GM21367 (cell line): ENCODE results near the gene MPC1.

Experiments used
- ATAC-seq: cut with Tn5 transposase; IDR thresholded peaks from one replicate; pipeline ENCODE4 v1.9.1; 2021; ENCODE audit not compliant: unreplicated experiment

The MPC1 gene

DNA sequence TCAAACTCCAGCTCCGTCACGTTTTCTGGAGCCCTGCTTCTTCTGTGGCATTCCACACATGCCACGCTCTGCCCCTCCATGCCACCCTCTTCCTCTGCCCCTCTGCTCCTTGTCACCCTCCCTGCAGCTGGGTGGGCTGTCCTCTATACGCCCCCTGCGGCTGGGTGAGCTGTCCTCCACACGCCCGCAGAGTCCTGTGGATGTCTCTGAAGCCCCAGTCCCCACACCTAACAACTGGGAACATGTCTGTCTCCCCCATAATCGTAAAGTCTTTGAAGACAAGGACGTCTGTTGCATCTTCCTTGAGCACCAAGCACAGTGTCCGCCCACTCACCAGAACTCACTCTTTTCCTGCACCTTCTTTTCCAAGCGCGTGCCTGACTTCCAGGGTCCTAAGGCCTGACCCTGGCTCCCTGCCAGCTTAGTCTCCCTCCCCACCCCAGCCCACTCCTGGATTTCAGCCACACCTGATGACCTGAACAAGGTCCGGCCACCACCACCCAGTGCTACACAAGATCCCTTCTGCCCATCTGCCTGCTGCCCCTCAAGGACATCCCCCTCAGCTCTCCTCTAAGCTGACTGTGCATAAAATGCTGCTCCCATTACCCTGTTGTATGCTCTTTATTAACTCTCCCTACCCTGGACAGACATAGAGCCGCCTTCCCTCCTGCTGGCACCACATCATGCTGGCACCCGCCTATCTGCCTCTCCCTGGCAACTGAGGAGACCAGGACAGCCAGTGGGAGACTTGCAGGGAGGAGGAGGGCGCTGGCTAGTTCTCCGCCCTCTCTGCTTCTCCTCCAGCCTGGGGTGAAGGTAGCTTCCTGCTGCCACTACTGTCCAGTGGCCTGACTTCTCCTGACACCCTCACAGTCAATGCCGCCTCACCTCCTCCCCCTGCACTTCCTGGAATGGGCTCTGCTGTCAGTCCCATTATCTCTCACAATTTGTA, 63.8 kb downstream of the MPC1 start:
- ATAC-seq: no peak

- ATAC-seq: no peak
These were observed 64.5 kb downstream of the MPC1 start for GRCh38 chr6:166318227-166318626.

DNA sequence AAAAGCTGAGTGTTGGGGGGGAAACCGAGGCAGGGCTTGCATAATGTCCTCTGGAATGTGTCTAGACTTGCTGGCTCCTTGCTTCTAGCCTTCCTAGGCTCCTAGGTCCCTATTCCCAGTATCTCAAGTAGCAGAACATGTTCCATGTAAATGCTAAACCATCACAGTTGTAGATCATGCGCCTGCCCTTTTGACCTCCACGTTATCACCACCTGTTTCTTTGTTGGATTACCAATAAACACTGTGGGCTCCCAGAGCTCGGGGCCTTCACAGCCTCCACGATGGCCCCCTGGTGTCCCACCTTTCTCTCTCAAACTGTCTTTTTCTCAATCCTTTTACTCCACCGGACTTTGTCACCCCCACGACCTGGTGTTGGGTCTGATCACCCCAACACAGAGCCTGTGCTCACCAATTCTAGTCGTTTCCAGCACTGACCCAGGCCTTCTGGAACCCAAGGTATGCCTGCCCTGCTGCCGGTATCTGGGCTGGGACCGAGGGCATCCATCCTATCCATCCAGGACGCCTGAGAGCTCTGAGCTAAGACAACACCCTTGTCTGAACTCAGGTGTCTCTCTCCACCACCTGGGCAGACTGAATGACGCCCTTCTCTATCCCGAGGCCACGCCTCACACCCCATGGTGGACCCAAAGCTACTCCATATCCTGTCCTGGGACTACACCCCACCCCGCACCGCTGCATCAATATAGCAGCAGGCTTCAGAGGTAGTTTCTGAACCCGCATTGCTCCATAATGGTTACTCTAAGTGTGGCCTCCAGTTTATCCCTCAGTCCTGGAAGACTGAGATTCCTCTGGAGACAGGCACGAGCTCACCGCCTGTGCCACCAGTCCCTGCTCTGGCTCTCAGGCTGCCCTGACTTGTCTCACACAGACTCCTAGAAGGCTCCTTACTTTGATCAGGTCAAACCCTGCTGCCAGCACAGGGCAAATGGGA, 65.2 kb downstream of the MPC1 start:
- no peak for ATAC-seq

- no peak for ATAC-seq
These were observed 67.3 kb downstream of the MPC1 start for GRCh38 chr6:166315436-166315835.
